ENCODE data around the gene TSPAN3.
A peak's percentile ranks its signal among the peaks of the same experiment; 100 is the strongest.

TSPAN3 gene

DNA sequence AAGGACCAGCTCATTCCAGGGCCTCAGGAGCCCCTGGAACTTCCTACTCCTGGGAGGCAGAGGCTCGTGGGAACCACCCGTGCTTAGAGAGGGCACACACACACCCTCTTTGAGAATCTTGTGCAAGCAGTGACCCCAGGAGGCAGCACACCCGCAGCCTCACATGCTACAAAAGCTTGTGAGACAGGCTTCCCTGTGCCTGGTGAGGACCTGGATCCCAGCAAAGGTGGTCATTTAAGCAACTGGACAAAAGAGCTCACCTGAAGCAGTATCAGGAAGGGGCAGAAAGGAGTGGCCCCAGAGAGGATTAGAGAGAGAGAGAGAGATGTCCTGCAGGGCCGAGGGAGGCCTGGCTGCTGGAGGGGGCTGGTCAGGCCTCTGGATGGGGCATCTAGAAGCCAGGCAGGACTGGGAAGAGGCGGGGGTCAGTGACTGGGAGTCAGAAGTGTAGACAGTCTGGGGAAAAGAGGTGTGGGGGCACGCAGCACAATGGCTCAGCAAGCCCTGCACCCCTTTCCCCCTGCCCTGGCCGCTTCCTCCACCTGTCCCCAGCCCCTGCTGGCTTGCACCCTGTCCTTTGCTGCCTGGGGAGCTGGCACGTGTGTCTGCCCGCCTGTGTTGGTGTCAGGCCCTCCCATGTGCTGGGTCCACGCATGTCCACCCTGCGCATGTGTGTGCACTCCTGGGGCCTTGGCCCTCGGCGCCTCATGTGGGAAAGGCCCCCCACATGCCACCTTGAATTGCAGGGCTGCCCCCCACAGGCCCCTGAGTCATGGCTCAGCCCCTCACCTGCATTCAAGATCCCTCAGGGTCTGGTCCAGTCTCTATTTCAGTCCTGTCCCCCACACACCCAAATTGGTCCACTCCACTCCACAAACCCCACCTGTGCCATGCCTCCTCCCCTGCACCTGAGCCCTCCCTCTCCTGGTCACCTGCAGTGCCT is 36.9 kb downstream of the TSPAN3 start:
- no peak for DNase-seq (ENCODE audit: low spot score)

DNA sequence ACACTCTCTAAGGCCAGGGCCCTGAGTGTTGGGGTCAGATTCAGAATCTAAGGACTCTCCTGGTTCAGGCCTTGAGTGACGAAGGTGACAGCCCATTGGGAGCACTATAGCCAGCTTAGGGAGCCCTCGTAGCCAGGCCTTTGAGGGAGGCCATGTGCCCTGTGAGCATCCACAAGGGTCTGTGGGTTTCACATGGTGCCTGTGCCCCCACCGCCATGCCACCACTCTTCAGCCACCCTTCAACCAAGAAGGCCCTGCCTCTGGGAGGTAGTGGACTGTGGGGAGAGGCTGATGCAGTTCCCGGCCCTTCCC is 37.5 kb downstream of the TSPAN3 start:
- no peak for DNase-seq (ENCODE audit: low spot score)

DNA sequence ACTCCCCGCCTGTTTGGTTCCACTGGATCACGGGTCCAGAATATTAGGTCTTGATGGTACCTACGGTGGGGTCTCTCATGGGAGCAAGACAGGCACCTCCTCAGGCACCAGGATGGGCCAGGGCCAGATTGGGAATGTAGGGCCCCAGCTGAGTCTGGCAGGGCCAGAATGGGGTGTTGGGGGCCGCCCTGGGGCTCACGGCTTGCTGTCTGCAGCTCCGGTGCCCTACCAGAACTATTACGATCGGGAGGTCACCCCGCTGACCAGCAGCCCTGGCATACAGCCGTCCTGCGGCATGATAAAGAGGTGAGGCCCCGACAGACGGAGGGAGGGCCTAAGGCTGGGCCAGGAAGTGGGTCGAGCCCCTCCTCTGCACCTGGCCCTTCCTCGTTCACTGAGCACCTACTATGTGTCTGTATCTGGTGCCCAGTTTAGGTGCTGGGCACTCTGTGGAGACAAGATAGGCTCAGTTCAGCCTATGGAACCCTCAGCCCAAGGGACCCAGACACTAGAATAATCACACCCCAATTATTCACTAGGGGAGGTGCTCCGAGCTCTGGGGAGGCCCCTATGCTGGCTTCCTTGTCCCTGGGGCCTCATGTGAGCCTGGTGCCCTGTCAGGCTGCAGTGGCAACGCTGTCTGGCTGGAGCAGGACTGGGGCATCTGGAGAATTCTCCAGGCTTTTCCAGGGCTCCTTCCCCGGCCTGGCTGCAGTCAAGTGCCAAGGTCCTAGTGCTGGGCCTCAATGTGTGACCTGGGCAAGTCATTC is 38.1 kb downstream of the TSPAN3 start:
- DNase-seq (ENCODE audit: low spot score): no peak

DNA sequence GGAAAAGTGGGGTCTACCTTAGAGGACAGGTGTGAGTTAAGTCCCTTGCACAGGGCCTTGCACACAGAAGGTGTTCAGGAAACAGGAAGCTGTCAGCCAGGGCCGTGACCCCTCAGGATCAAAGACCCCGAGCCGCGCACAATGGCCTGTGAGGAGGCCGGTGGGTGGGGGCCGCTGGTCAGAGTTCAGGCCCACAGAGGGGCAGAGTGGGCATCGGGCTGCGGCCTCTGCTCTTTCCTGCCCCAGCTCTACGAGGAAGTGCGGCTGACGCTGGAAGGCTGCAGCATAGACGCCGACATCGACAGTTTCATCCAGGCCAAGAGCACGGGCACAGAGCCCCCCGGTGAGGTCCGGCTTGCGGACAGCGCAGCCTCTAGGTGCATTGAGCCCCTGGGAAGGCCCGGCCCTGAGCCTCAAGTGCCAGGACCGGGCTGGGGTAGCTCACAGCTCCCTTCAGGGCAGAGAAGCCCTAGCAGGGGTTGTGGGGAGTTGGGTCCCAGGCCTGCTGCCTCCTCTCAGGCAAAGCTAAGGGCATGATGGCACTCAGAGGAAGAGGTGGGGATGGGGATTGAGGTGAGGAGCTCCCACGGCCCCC is 38.8 kb downstream of the TSPAN3 start:
- no peak for DNase-seq (ENCODE audit: low spot score)

DNA sequence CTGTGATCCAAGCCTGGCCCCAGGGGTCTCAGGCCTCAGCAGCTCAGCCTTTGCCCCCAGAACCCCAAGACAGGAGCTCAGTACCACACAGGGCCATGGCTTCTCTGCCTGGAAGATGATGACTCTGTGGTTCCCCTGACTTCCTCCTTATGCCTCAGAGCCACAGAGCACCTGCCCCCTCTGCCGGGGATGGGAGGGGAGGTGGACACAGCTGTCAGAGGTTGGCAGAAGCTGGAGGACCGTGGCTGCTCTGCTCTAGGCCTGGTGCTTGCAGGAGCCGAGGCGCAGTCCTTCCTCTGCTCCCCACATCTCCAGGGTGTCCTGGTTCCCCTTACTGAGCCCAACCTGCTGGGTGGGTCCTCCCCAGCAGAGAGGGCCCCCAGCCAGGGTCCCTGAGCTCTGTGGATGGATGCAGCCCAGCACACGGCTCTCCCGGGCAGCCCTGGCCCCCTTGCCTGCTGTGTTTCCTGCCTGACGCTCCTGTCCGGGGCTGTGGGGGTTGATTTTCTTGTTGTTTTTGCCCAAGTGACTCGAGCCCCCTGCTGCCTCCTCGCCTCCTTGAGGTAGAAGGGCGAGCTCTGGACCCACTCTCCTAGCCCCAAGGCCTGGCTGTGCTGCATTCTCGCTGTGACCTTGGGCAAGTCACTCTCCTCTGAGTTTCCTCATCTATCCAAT is 39.4 kb downstream of the TSPAN3 start:
- DNase-seq (ENCODE audit: low spot score): no peak

DNA sequence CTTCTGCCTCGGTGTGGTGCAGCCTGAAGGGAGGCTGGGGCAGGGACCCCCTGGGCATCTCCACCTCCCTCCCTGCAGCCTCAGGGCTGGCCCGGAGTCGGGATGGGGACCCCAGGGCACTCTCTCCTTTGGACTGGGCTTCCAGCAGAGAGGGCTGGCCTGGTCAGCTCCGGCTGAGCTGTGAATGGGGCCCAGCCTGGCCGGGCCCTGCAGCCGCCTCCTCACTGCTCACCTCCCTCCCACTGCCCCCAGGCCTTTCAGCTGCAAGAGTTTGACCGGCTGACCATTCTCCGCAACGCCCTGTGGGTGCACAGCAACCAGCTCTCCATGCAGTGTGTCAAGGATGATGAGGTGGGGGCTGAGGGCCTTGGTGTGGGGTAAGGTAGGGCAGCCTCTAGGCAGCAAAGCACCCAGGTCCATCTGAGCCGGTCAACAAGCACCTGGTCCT is 40.0 kb downstream of the TSPAN3 start:
- DNase-seq (ENCODE audit: low spot score): no peak

DNA sequence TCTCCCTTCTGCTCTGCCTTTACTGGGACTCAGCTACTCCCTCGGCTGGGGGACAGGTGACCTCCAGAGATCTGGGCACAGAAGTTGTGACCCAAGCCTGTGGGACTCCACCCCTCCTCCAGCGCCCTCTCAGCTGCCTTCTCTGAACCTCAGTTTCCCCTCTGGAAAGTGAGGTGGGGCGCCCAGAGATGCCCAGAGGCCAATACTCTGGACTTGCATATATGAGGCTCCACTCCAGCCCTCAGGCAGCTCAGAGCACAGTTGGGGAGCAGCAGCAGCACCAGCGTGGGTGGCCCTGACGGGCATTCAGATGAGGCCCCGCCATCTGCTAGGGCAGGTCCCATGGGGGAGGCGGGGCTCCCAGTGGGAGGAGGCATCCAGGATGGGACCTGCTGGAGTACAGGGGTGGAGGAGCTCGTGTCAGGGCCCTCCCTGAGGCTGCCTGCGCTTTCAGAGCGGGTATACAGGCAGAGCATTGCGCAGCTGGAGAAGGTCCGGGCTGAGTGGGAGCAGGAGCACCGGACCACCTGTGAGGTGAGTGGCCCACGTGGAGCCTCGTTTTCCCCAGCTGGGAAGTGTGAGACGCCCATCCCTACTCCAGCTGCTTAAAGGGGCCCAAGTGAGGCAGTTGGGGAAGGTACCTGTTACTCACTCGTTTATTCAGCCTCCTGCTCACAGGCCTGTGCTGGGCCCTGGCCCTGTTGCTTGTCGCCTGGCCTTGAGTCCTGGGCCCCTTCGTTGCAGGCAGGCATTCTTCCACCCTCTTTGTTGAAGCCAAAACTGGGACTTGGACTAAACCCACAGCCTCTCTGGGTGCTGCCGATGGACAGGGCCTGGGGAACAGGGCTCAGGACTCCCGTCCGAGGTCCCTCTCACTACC is 40.6 kb downstream of the TSPAN3 start:
- no peak for DNase-seq (ENCODE audit: low spot score)

DNA sequence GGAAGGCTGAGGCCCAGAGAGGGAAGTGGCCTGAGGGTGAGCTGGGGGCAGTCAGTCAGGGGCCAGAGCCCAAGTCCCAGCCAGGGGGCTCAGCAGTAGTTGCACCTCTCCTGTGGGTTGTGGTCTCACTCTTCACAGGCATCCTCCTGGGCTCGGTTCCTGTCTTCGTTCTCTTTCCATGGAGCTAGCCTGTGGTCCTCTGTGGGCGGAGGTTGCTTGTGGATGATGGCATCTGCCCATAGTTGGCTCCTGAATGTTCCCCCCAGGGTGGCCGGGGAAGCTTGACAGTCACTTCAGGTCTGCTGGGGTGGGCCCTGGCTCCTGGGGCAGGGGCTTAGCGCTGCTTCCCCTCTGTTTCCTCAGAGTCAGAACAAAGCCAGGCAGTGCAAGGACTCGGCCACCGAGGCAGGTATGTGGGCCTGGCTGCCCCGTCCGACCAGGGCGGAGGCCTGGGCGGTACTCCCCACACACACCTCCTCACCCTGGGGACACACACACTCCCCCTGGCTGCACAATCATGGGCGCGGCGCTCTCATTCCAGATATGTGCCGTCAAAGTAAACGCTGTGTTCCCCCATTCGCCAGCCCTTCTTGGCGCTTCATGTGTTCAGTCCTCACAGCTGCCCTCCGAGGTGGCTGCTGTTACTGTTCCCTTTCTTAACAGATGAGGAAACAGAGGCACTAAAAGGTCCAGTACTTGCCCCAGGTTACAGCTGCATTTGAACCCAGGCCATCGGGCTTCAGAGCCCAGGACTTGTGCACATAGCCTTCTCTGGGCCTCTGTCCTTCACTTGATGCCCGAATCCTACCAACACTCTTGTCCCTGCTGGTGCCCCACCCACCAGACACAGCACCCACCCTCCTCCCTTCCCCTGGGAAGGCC is 41.5 kb downstream of the TSPAN3 start:
- DNase-seq (ENCODE audit: low spot score): no peak

DNA sequence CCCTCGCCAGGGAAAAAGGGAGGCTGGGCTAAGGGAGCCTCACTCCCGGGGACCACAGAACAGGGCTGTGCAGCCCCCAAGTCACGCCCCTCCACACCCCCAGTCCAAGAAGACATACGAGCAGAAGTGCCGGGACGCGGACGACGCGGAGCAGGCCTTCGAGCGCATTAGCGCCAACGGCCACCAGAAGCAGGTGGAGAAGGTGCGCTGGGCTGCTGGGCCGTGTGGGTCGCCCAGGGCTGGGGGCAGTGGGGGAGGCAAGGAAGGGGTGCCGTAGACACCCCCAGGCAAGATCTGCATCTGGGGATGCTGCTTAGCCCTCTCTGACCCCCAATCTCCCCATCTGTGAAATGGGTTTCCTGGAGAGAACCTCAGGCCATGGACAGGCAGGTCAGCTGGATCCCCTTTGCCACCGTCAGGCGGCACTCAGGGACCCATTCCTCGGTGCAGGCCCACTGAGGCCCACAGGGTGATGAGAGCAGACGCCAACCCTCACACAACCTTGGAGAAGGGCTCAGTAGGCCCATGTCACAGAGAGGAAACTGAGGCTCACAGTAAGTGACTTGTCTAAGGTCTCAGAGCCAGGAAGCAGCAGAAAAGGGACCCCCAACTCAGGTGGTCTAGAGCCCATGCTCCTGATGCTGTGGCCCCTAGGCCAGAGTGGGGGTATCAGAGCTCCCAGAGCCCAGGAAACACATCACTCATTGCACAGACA is 42.3 kb downstream of the TSPAN3 start:
- no peak for DNase-seq (ENCODE audit: low spot score)

DNA sequence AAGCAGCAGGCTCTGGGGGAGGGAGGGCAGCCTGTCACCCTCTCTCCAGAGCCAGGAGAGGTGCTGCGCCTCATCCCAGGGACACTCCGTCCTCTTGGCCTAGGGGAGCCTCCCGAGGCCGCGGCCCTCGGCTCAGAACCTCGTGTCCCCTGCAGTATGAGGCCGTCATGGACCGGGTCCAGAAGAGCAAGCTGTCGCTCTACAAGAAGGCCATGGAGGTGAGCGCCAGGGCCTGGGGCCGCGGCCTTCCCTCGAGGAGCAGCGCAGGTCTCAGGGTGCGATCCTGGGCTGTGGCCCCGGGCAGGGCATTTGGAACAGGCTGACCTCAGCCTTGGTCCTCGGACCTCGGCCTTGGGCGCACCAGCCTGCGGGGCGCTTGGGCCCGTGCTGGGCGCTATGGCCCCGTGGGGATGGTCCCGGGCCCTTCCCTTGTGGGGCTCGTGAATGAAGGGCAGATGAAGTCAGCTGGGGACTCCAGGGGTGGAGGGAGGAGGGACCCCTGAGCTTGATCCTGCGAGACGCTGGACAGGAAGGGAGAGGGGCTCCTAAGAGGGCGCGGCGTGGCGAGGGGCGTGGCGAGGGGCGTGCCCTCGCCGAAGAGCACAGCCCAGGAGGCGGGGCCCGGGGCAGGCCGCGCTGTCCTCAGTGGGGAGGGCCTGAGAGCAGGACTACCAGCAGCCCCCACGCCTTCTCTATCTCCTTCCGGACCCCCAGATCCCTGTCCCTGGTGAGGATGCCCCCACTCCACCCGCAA is 43.0 kb downstream of the TSPAN3 start:
- no peak for DNase-seq (ENCODE audit: low spot score)

DNA sequence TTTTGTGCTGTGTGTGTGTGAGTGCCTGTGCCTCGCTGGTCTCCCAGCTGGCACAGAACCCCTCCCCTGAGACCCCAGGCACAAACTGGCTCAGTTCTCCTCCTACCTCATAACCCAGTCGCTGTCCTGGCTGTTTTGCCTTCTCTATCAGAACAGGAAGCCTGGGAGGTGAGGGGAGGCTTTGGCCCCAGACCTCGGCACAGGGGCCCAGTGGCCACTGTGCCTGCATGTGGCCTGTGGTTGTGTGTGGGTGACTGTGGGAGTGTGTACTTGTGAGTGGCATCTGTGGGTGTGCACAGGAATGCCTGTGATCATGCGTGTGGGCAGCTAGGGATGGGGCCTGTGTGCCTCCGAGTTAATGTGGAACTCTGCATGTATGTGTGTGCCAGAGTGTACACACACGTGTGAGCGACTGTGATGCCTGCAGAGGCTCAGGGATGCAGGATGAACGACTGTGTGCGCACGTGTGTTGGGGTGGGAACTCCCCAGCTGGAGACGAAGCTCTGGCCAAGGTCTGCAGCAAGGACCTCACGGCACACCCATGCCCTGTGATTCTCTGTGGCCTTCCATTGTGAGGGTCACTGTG is 43.7 kb downstream of the TSPAN3 start:
- DNase-seq (ENCODE audit: low spot score): no peak

DNA sequence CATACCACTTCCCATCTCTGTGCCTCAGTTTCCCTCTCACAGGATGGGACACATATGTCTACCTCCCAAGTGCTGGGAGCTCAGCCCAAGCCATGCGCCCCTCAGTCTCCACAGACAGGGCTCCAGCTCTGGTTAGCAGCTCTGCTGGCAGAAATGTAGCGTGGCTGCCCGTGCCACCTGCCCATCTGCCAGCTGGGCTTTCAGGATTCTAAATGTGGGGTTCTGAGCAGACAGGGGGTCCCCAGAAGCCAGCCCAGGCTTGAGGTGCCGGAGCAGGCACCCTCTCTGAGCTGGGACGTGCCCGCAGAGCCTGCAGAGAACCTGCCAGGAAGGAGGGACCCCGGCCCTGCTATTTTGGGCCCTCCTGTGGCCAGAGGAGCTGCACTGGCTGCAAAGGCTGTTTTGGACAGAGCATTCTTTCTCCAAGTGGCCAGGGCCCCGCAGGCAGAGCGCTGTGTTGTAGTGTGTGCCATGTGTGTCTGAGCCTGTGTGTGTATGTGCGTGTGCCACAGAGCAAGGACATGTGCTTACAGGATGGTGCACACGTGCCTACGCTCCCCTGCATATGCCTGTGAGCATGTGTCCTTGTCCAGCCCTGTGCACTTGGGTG is 44.3 kb downstream of the TSPAN3 start:
- no peak for DNase-seq (ENCODE audit: low spot score)

DNA sequence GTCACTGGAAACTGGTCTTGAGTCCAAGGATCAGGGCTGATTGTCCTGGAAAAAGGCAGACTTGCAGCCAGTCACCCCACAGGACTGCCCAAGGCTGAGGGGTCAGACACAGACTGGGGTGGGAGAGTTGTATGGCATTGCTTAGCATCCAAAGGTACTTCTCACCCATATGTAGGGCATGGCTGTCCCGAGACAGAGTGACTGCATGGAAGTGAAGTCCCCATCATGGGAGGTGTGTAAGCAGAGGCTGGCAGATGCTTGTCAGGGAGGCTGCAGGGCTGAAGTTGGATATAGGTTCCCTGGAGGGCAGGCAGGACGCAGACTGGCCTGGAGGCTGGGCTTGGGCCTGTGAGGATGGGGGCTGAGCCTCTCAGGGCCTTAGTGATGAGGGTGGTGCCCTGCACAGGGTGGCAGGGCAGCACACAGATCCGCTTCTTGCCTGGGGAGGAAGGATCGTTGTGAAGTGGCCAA is 44.9 kb downstream of the TSPAN3 start:
- no peak for DNase-seq (ENCODE audit: low spot score)

DNA sequence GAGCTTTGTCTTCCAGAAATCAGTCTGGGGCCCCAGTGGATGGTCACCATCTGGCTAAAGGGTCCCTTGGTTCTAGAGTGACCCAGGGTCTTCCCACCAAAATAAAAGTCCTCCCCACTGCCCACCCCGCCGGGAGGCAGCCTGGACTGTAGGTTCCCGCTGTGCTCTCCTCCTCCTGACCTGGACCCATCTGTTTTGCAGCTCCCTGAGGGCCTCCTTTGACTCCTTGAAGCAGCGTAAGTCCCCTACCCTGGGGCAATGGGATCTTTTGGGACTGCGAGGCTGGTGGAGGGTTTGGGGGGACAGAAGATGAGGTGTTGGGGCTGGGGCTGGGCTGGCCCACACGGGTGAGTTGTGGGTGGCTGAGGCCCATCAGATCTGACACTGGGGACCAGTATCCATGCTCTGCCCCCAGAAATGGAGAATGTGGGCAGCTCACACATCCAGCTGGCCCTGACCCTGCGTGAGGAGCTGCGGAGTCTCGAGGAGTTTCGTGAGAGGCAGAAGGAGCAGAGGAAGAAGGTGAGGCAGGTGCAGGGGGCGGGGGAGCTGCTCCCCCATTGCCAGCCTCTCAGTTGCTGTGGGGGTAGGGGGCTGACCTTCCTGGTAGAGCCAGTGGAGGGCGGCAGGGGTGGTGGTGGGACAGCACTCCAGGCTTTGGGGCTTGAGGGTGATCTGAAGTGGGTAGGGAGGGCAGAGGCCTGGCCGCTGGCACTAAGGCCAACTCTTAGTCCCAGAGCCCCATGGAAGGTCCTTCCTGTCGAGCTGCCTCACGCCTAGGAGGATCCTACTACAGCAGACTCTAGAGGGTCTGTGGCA is 45.6 kb downstream of the TSPAN3 start:
- DNase-seq (ENCODE audit: low spot score): no peak

DNA sequence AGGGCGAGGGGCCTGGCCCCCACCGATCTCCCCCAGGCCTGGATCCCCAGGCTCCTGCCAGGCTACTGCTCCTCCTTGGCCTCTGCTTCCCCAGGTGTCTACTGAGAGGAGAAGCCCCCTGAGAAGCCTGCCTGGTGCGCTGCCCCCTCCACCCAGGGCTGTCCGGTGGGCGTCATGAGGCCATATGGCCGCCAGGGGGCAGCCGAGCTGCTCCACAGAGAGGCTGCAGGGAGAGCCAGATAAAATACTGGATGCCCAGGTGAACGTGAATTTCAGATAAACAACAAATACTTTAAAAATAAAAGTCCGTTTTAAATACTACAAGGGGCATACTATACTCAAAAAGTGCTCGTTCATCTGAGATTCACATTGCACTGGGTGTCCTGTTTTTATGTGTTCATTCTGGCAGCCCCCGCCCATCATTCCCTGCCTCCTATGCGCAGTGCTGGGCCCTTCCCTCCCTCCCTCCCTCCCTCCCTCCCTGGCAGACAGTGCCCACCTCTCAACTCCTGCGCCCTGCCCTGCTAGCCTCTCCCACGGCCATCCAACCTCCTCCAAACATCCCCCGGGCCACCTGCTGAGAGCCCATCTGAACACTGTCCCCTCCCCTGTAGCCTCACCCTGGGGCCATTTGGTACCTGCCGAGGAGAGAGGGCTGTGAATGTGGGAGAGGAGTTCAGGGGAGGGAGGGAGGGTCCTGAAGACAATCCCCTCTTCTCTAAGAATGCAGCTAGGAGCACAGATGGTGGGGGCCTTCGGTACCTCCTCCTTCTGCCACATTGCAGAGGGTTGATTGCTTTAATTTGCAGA is 46.4 kb downstream of the TSPAN3 start:
- DNase-seq (ENCODE audit: low spot score): peak; percentile 63
